Forelimb muscle (tissue), 1 donor: Measurements from ENCODE around the gene CADPS2. TPM values are rescaled to one million over a fixed set of nuclear protein-coding genes. Genes with fewer than 3 reads are reported as not detected.

Source experiments
- DNase-seq: peaks from one replicate; pipeline ENCODE4 v3.0.0-alpha.2; 2013; ENCODE audit warnings: low read depth
- polyA plus RNA-seq: library from polyadenylated mRNA; unstranded; fragments of 120-200 nt; gene quantifications from one replicate; pipeline ENCODE4 v1.2.1, GENCODE V29; 2013; ENCODE audit not compliant: insufficient read length

Gene CADPS2
- polyA plus RNA-seq, 1 donor, result 3.9 TPM

DNA sequence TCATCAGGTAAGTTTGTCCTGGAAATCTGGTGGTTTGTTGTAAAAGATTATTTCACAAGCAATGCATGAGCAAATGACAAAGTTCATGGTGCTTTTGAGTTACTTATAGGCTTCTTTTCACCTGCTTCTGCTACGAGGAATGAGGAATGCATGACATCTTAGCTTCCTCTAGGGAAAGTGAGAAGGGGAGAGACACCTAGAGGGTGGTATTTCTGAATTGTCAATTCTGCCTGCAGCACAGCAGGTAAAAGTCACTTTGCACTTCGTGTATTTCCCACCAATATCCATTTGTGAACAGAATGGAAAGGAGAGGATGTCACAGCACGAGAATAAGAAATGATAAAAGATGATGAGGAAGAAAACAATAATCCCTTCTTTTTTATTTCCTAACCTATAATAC is 428.3 kb downstream of the CADPS2 start:
- DNase-seq, result no peak

GRCh38 chr7:122457325-122457724 is 428.9 kb downstream of the CADPS2 start:
- DNase-seq, result no peak

GRCh38 chr7:122454776-122455507 is 431.3 kb downstream of the CADPS2 start:
- no peak for DNase-seq

DNA sequence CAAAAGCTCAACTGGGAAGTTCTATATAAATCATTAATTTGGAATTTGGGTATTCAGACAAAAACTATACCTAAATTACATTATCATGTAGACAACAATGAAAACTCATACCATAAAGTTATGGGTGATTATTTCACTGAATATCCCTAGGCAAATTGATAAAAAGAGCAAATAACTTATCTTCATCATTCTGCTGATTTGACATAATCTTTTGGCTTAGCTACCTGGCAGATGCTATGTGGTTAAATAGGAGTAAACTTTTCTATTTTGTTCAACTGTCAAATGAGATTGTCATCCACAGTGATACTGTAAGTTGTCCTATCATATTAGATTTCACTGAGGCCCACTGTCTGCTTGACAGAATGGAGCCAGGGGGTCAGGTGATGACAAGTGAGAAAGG is 432.8 kb downstream of the CADPS2 start:
- DNase-seq, result no peak

DNA sequence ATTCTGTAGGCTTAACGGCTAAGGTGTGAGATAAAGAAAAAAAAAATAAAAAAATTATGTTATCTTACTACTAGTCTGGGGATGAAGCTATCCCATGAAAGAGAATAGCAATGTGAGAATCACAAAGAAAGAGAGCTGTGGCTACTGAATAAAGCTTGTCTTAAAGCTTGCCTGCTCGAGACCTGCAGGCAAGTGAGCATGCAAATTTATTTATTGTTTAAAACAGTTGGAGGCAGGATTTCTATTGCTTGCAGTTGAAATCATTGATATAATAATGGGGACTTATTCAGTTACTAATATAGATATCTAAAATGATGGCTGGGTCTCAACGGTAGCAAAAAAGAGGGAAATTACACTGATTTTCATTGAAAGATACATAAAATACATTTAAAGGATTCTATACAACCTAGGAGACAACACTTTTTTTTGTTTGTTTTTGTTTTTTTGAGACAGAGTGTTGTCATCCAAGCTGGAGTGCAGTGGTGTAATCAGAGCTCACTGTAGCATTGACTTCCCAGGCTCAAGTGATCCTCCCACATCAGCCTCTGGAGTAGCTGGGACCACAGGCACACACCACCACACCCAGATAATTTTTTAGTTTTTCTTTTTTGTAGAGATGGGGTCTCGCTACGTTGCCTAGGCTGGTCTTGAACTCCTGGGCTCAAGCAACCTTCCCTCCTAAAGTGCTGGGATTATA is 437.2 kb downstream of the CADPS2 start:
- no peak for DNase-seq

DNA sequence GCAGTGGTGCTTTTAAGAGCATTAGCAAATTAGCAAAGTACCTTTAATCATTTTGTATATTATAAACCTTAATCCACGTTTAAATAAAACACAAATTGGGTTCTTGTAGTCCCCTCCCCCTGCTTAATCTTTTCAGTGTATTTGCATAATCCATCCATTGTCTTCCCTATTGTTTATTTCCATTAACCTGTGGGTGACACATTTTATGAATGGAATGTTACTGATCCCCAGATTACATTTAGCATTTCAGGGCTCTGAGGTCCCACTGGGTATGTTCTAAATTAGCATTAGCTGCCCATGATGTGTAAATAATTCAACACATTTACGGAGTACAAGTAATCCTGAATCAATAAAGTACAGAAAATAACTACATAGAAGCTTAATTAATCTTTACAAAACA is 443.3 kb downstream of the CADPS2 start:
- DNase-seq, result no peak

DNA sequence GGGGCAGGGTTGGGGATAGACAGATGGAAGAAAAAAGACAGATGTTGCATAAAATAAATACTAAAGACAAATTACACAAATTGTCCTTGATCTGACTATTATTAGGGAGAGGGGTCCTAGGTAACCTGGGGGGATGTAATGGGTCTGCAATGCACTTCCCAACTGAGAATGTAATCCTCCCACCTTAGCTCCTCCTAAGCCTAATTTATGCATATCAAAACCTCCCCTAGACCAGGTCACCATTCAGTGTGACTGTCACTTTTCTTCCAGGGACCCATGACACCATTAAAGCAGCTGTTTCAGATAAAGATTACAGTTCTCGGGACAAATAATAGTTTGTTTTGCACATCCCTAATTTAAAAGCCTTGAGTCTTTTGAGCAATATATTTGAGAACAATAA is 447.8 kb downstream of the CADPS2 start:
- no peak for DNase-seq

- DNase-seq, result no peak
Measured at GRCh38 chr7:122438006-122438405, 448.3 kb downstream of the CADPS2 start.

- no peak for DNase-seq
Measured at GRCh38 chr7:122433765-122434164, 452.5 kb downstream of the CADPS2 start.

DNA sequence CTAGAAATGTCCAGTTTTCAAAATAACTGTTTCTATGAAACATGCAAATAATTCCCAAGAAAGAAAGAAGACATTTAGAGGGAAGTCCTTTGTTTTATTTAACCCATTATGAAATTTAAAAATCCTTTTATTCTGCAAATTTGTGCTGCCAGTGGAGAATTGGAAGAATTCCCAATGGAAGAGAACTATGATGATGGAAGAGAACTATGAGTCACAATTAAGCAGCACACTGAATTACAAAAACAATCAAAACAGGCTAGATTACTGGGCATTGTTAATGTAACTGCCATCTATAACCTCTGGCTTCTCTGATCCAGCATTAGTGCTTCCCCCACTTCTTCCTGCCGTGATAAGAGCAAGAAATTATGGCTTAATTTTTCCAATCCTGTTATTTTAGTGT is 455.6 kb downstream of the CADPS2 start:
- no peak for DNase-seq

GRCh38 chr7:122429926-122430325 is 456.3 kb downstream of the CADPS2 start:
- DNase-seq, result no peak

DNA sequence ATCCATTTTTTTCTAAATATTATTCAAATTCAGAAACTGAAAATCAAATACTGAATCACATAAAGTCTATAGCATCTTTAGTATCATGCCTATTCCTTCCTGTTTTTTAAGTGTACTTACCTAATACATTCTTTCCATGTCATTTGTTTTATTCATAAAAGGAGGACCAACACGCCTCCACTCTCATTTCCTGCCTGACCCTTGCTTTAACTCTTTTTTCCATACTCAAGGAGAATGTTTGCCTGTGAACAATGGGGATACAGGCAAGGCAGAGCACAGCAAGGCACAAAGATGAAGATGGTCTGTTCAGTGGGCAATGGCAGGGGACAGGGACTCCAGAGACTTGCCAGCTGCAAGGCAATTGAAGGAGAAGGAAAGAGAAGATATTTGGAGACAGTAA is 460.5 kb downstream of the CADPS2 start:
- no peak for DNase-seq

DNA sequence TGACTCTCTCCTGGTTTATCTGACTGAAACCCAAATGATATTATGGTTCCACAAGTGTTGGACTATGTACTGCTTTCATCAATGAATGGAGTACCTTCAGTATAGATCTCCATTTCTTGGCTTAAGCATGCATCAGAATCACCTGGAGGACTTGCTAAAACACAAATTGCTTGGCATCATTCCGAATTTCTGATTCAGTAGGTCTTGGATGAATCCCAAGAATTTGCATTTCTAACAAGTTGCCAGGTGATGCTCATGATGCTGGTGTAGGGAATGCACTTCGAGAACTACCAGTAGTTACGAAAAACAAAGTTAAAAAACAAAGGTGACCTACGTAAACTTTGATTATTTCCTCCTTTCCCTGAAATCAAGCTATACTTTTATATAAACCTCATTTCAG is 462.7 kb downstream of the CADPS2 start:
- DNase-seq, result no peak

DNA sequence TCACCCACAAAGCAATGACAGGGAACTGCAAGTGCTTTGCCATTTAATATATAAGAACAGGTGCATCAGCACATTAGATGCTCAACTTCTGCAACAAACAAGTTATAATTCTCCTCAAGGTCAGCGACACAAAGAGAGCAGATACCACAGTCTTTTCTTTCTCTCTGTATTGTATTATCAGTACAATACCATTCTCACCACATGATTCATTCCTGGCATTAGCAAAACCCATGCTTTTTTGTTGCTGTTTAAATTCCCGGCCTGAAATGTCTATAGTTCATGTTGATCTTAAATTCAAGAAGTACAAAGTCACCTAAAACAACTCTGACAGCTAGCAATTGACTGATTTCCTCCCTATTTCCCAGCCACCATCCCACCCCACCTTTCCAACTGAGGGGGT is 469.9 kb downstream of the CADPS2 start:
- DNase-seq, result no peak

GRCh38 chr7:122415510-122415909 is 470.8 kb downstream of the CADPS2 start:
- no peak for DNase-seq

DNA sequence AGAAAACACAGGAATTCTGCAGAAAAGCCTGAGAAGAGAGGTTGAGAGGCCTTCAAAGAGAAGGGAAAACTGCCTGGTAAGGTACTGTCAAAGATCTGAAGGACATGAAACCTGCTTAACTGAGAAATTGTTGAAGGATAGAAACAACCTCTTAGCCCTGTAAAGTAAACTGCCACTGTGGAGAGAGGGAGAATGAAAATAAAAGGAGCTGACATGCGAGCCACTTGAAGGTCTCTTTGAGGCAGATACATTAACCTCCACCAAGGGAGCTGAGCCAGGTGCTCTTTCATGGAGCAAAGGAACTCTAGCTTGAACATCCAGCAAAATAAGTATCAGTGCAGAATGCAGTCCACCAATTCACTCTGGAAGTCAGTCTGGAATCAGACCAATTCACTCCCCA is 472.9 kb downstream of the CADPS2 start:
- no peak for DNase-seq

GRCh38 chr7:122412883-122413282 is 473.4 kb downstream of the CADPS2 start:
- DNase-seq, result peak; percentile 6

- no peak for DNase-seq
Measured at GRCh38 chr7:122412441-122412840, 473.8 kb downstream of the CADPS2 start.

GRCh38 chr7:122407195-122407594 is 479.1 kb downstream of the CADPS2 start:
- DNase-seq, result no peak

- DNase-seq, result no peak
Measured at GRCh38 chr7:122403113-122403512, 483.1 kb downstream of the CADPS2 start.

- DNase-seq, result no peak
Measured at GRCh38 chr7:122402235-122402634, 484.0 kb downstream of the CADPS2 start.

DNA sequence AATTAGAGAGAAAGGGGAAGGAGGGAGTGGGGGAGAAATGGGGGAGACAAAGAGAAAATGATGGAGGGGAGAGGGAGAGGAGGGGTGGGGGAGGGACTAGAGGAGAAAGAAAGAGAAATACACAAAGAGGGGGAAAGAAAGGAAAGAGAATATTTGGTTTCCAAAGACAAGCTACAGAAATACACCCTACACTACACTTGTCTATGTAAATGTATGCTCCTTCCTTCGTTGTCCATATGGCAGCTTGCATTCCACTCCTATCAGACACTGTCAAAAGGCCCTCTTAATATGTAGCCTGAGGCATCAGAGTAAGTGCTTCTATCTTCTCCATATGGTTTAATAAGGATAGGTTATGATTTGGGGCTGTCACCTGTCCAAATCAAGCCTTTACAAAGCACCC is 488.9 kb downstream of the CADPS2 start:
- no peak for DNase-seq

DNA sequence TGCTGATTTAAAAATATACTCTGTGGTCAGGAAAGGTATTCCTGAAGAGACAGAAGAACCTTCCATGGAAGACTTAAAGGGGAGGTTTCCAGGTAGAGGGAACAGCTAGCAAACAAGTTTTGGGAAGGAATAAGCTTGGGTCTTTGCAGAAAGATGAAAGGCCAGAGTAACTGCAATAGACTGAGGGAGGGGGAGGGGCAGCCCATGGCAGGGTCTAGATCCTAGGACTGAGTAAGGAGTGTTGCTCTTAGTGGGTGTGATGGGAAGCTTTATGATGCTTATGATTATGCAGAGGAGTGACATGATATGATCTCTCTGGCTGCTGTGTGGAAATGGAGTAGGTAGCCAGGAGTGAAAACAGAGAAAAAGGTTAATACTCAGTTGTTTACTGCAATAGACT is 491.7 kb downstream of the CADPS2 start:
- DNase-seq, result no peak

DNA sequence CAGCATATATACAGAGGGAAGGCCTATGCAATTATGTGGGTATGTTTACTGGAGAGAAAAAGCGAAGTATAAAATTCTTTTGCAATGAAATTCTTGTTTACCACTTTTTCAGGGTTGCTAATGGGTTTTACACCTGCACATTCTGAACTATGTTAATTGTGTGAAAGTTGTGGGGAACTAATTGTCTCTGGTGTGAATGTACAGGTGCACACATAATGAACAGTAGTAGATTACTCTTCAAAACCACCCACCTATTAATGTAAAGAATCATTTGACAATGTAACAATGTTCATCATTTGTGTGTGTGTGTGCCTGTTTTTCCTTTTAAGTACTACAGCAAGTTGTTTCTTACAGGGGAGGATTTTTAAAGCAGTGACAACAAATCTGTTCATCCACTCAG is 501.7 kb downstream of the CADPS2 start:
- no peak for DNase-seq
